Prostate gland (tissue), 2 donors: ENCODE data around the gene RGS3.

Source experiments
- CTCF ChIP-seq, 4 experiments: fragments of 200-600 bp in 2 of 4; fragments of 450-650 bp in 2 of 4; sonication (generic) in 2 of 4; IDR thresholded peaks; 1 replicate in 3 of 4; 2 replicates in 1 of 4; pipeline ENCODE4 v1.5.1; 2016 to 2019; ENCODE audit warnings: antibody characterized with exemption in 4 of 4, mild to moderate bottlenecking in 2 of 4, moderate library complexity in 2 of 4
- POLR2A ChIP-seq: fragments of 450-650 bp; IDR thresholded peaks from one replicate; pipeline ENCODE4 v1.6.1; 2016; ENCODE audit warnings: antibody characterized with exemption, mild to moderate bottlenecking

GRCh38 chr9:113523421-113524141, 60.1 kb downstream of the RGS3 start:
- TF ChIP-seq CTCF (IDR thresholded peaks at IDR 0.05) (no peak), POLR2A (no peak)
